Endodermal cell (in vitro differentiated cells): ENCODE results near the gene SETD4. TPM values are rescaled to one million over a fixed set of nuclear protein-coding genes. Genes with fewer than 3 reads are reported as not detected.
A peak's percentile ranks its signal among the peaks of the same experiment; 100 is the strongest.

Source experiments
- DNase-seq: peaks from one replicate; pipeline ENCODE4 v3.0.0-alpha.2; 2017
- H3K27ac ChIP-seq: 2 replicates; pipeline ENCODE4 v1.5.1; 2013; ENCODE audit warnings: mild to moderate bottlenecking, low read depth, low read length, moderate library complexity
- H3K27me3 ChIP-seq: 2 replicates; pipeline ENCODE4 v1.6.1; 2013; ENCODE audit warnings: mild to moderate bottlenecking, low read length, moderate library complexity; ENCODE audit not compliant: insufficient read depth, control insufficient read depth, poor library complexity, severe bottlenecking
- H3K36me3 ChIP-seq: 2 replicates; pipeline ENCODE4 v1.7.0; 2013; ENCODE audit warnings: mild to moderate bottlenecking, low read length, moderate library complexity; ENCODE audit not compliant: control insufficient read depth, insufficient read depth
- H3K4me1 ChIP-seq: one replicate; pipeline ENCODE4 v1.7.0; 2013; ENCODE audit warnings: low read length; ENCODE audit not compliant: control insufficient read depth, insufficient read depth
- H3K4me3 ChIP-seq: 2 replicates; pipeline ENCODE4 v1.5.1; 2013; ENCODE audit warnings: mild to moderate bottlenecking, low read length, moderate library complexity
- H3K9ac ChIP-seq: 2 replicates; pipeline ENCODE4 v1.6.1; 2013; ENCODE audit warnings: mild to moderate bottlenecking, low read length, moderate library complexity; ENCODE audit not compliant: poor library complexity, severe bottlenecking; ENCODE audit errors: extremely low read depth
- H3K9me3 ChIP-seq: 2 replicates; pipeline ENCODE4 v1.6.1; 2013; ENCODE audit warnings: mild to moderate bottlenecking, low read length, moderate library complexity; ENCODE audit not compliant: control insufficient read depth
- H3K27ac Mint-ChIP-seq: 2 replicates; pipeline ENCODE4 v1.8.0; 2020; ENCODE audit warnings: mixed read lengths
- H3K27me3 Mint-ChIP-seq: 2 replicates; pipeline ENCODE4 v1.8.0; 2021; ENCODE audit warnings: mild to moderate bottlenecking, mixed read lengths; ENCODE audit not compliant: insufficient read depth
- H3K36me3 Mint-ChIP-seq: 2 replicates; pipeline ENCODE4 v1.8.0; 2020; ENCODE audit warnings: low read depth, mixed read lengths
- H3K4me1 Mint-ChIP-seq: 2 replicates; pipeline ENCODE4 v1.8.0; 2020; ENCODE audit warnings: mixed read lengths
- H3K4me3 Mint-ChIP-seq: 2 replicates; pipeline ENCODE4 v1.8.0; 2020; ENCODE audit warnings: mild to moderate bottlenecking, moderate library complexity, mixed read lengths
- H3K9me3 Mint-ChIP-seq: 2 replicates; pipeline ENCODE4 v1.8.0; 2020; ENCODE audit warnings: mild to moderate bottlenecking, mixed read lengths
- CTCF ChIP-seq: fragments of 200-600 bp; sonication (generic); conservative IDR thresholded peaks from 2 replicates; pipeline ENCODE4 v1.5.0; 2021; ENCODE audit warnings: antibody characterized with exemption, mild to moderate bottlenecking
- WGBS, 2 experiments: methylation state at CpG; one replicate each; pipeline versions ENCODE4 v1.1.5 to v1.1.7; 2013; ENCODE audit warnings: missing lambda C conversion rate in 2 of 2, mixed read lengths in 1 of 2; ENCODE audit not compliant: insufficient coverage in 1 of 2, insufficient read length in 1 of 2; 5-methylcytosine and 5-hydroxymethylcytosine counted together
- total RNA-seq, 2 donors: library from RNA; stranded (reverse); fragmentation: NEBNext Ultra II Directional in 1 of 2; extraction: Animal tissue kit (Norgen Biotek cat#: 25700) in 1 of 2; gene quantifications; 2 replicates in 1 of 2; 3 replicates in 1 of 2; pipeline ENCODE4 v1.2.1, GENCODE V29; 2021

Gene SETD4
- total RNA-seq, 2 donors from 2014 or later, result 27.8 to 31.9 TPM

- Histone ChIP-seq H3K27me3 (no peaks in the 10 kb centered on the region), H3K4me3 (no peak overlapping the region), H3K4me1 (no peaks in the 10 kb centered on the region), H3K9me3 (no peaks in the 10 kb centered on the region), H3K27ac (no peak overlapping the region), H3K9ac (no peak overlapping the region), H3K36me3 (peaks cover 60% of the 10 kb centered on the region)
- WGBS, 2 experiments, result 88 to 92% methylated on average over 5 to 10 of the region's 10 CpGs
- peak; percentile 77 for DNase-seq
- Mint-ChIP-seq H3K4me3 (no peak overlapping the region), H3K27me3 (no peaks in the 10 kb centered on the region), H3K27ac (peak overlapping the region; percentile 44), H3K4me1 (peaks cover 10% of the 10 kb centered on the region), H3K36me3 (peaks cover 51% of the 10 kb centered on the region), H3K9me3 (no peaks in the 10 kb centered on the region)
- peak; percentile 64 for TF ChIP-seq CTCF
Observed at GRCh38 chr21:36035381-36035791, 24.9 kb downstream of the SETD4 start.

GRCh38 chr21:36034211-36034913 lies 26.0 kb downstream of the SETD4 start:
- TF ChIP-seq CTCF, result no peak
- Histone ChIP-seq H3K27me3 (no peaks in the 10 kb centered on the region), H3K27ac (no peak overlapping the region), H3K9me3 (no peaks in the 10 kb centered on the region), H3K4me1 (no peaks in the 10 kb centered on the region), H3K9ac (no peak overlapping the region), H3K36me3 (peaks cover 50% of the 10 kb centered on the region), H3K4me3 (no peak overlapping the region)
- peaks cover 10% of the 10 kb centered on the region for H3K4me1 Mint-ChIP-seq
- WGBS, 2 experiments, result 87 to 88% methylated on average over 8 to 16 of the region's 16 CpGs
- H3K27ac Mint-ChIP-seq, result peak overlapping the region; percentile 58
- no peaks in the 10 kb centered on the region for H3K9me3 Mint-ChIP-seq
- no peak for DNase-seq
- H3K4me3 Mint-ChIP-seq, result no peak overlapping the region
- H3K36me3 Mint-ChIP-seq, result peaks cover 43% of the 10 kb centered on the region
- H3K27me3 Mint-ChIP-seq, result no peaks in the 10 kb centered on the region

- 92 to 94% methylated on average over 9 to 23 of the region's 28 CpGs for WGBS, 2 experiments
- peak overlapping the region; percentile 6 for H3K27ac ChIP-seq
- Mint-ChIP-seq H3K27ac (no peak overlapping the region), H3K36me3 (peaks cover 28% of the 10 kb centered on the region), H3K9me3 (no peaks in the 10 kb centered on the region), H3K27me3 (no peaks in the 10 kb centered on the region), H3K4me1 (peaks cover 13% of the 10 kb centered on the region), H3K4me3 (no peak overlapping the region)
- peaks cover 35% of the 10 kb centered on the region for H3K36me3 ChIP-seq
- DNase-seq, result no peak
- H3K9me3 ChIP-seq, result no peaks in the 10 kb centered on the region
- TF ChIP-seq CTCF, result no peak
- H3K9ac ChIP-seq, result no peak overlapping the region
- H3K4me1 ChIP-seq, result no peaks in the 10 kb centered on the region
- no peak overlapping the region for H3K4me3 ChIP-seq
- no peaks in the 10 kb centered on the region for H3K27me3 ChIP-seq
Observed at GRCh38 chr21:36032647-36033406, 27.5 kb downstream of the SETD4 start.
